Left colon (tissue), 2 donors: ENCODE results near the gene UMAD1. TPM values are rescaled to one million over a fixed set of nuclear protein-coding genes. Genes with fewer than 3 reads are reported as not detected.

ENCODE experiments used
- ATAC-seq: fragments of 200-7000 bp; cut with Tn5 transposase; one replicate; pipeline ENCODE4 v1.9.1; 2020; ENCODE audit warnings: mild to moderate bottlenecking, moderate library complexity
- DNase-seq, 2 donors: peaks; one replicate each; pipeline ENCODE4 v3.0.0-alpha.2; 2020
- intact Hi-C, 2 donors: fragments of 100-400 bp; cut with DNase I in 1 of 2; cut with micrococcal nuclease in 1 of 2; formaldehyde crosslinking; loops; one replicate each; pipeline versions ENCODE4 v1.11.2 to v1.14.0; 2022; cut with DNase I, micrococcal nuclease
- total RNA-seq, 2 donors: library from RNA; stranded (reverse); fragmentation: NEBNext Ultra II Directional; extraction: Animal tissue kit (Norgen Biotek cat#: 25700); gene quantifications; one replicate each; pipeline ENCODE4 v1.2.1, GENCODE V29; 2021
- donor health status: DM: no; HTN: no; CAD: no.
- donor health status: DM: yes; HTN: yes; CAD: no.

UMAD1 gene
- total RNA-seq, 2 donors from 2014 or later, result 16.1 to 24.7 TPM

- ATAC-seq, result no peak
Measured at GRCh38 chr7:7882888-7883287, 242.3 kb downstream of the UMAD1 start.

GRCh38 chr7:7883394-7883793 is 242.8 kb downstream of the UMAD1 start:
- ATAC-seq, result no peak
- no peak for DNase-seq
- intact Hi-C loops, result no loop called here

More at GRCh38 chr7:7882888-7883287, 242.3 kb downstream of the UMAD1 start:
- intact Hi-C loops, result no loop called here
- DNase-seq, result no peak

GRCh38 chr7:7884855-7885254 is 244.3 kb downstream of the UMAD1 start:
- no peak for ATAC-seq
- intact Hi-C loops, result no loop called here

GRCh38 chr7:7889791-7890568 is 249.4 kb downstream of the UMAD1 start:
- intact Hi-C loops, result no loop called here
- DNase-seq (no peak), ATAC-seq (no peak)

More at GRCh38 chr7:7884855-7885254, 244.3 kb downstream of the UMAD1 start:
- no peak for DNase-seq

GRCh38 chr7:7895004-7895650 is 254.6 kb downstream of the UMAD1 start:
- intact Hi-C loops, result no loop called here
- DNase-seq, result no peak
- ATAC-seq, result no peak

GRCh38 chr7:7895754-7896153 is 255.2 kb downstream of the UMAD1 start:
- no peak for DNase-seq
- intact Hi-C loops, result no loop called here
- ATAC-seq, result no peak

GRCh38 chr7:7897509-7897908 is 257.0 kb downstream of the UMAD1 start:
- intact Hi-C loops, result no loop called here
- ATAC-seq (no peak), DNase-seq (no peak)

GRCh38 chr7:7897949-7898515 is 257.5 kb downstream of the UMAD1 start:
- ATAC-seq (no peak), DNase-seq (no peak)
- intact Hi-C loops, result no loop called here

GRCh38 chr7:7902845-7903244 is 262.3 kb downstream of the UMAD1 start:
- intact Hi-C loops, result no loop called here
- ATAC-seq (no peak), DNase-seq (no peak)

- ATAC-seq (no peak), DNase-seq (no peak)
- intact Hi-C loops, result no loop called here
Measured at GRCh38 chr7:7907306-7907705, 266.8 kb downstream of the UMAD1 start.

- intact Hi-C loops, result no loop called here
- no peak for DNase-seq
- no peak for ATAC-seq
Measured at GRCh38 chr7:7908622-7909145, 268.1 kb downstream of the UMAD1 start.

GRCh38 chr7:7909376-7909775 is 268.8 kb downstream of the UMAD1 start:
- no peak for ATAC-seq
- intact Hi-C loops, result no loop called here
- no peak for DNase-seq

GRCh38 chr7:7911369-7912123 is 271.0 kb downstream of the UMAD1 start:
- intact Hi-C loops, result no loop called here
- ATAC-seq (peak; percentile 34), DNase-seq (no peak)

GRCh38 chr7:7912937-7913336 is 272.4 kb downstream of the UMAD1 start:
- intact Hi-C loops, result no loop called here
- ATAC-seq, result no peak

GRCh38 chr7:7913504-7913903 is 273.0 kb downstream of the UMAD1 start:
- DNase-seq (no peak), ATAC-seq (peak; percentile 20)
- intact Hi-C loops, result no loop called here

More at GRCh38 chr7:7912937-7913336, 272.4 kb downstream of the UMAD1 start:
- no peak for DNase-seq

GRCh38 chr7:7914547-7914946 is 274.0 kb downstream of the UMAD1 start:
- DNase-seq, result no peak
- no peak for ATAC-seq
- intact Hi-C loops, result no loop called here

- ATAC-seq (no peak), DNase-seq (no peak)
- intact Hi-C loops, result no loop called here
Measured at GRCh38 chr7:7916064-7916463, 275.5 kb downstream of the UMAD1 start.

- DNase-seq (no peak), ATAC-seq (no peak)
- intact Hi-C loops, result no loop called here
Measured at GRCh38 chr7:7917593-7917992, 277.0 kb downstream of the UMAD1 start.

- DNase-seq, result no peak
- no peak for ATAC-seq
- intact Hi-C loops, result no loop called here
Measured at GRCh38 chr7:7918736-7919448, 278.3 kb downstream of the UMAD1 start.
